GM12875 (cell line): ENCODE results near the gene PTPRB.
"Not testable (repeated sequence)": the region's sequence is repeated elsewhere in the genome, so short reads cannot be mapped to it uniquely, and the experiment has no call there.

ENCODE experiments used
- H3K4me3 ChIP-seq: one replicate; pipeline ENCODE4 v1.5.1; 2011; ENCODE audit warnings: low read depth, low read length, control low read depth
- TF ChIP-seq, protein P1 (sequence below): IDR thresholded peaks from 2 replicates; pipeline ENCODE4 v1.5.1; 2011; ENCODE audit warnings: low read depth, mild to moderate bottlenecking, control low read depth, inconsistent platforms, low read length, moderate library complexity, borderline replicate concordance; ENCODE audit not compliant: insufficient read depth

Gene PTPRB

DNA sequence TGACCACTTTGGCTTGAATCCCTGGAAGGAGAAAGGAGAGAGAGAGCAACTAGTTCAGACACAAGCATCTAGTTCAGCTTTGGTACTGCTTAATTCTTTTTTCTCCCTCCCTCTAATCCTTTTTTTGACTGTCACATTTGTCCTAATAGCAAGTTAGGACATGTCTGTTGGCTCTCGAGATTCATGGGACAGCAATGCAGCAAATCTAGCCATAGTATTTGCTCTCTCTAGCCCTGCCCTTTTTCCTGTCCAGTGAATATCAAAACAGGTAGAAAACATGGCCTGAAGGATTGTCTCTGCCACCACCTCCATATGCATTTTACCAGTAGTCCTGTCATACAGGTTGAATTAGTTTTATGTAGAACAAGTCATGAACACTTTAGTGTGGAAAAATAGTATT, 116.4 kb downstream of the PTPRB start:
- H3K4me3 ChIP-seq, result no peak overlapping the region
- TF ChIP-seq, protein P1, sequence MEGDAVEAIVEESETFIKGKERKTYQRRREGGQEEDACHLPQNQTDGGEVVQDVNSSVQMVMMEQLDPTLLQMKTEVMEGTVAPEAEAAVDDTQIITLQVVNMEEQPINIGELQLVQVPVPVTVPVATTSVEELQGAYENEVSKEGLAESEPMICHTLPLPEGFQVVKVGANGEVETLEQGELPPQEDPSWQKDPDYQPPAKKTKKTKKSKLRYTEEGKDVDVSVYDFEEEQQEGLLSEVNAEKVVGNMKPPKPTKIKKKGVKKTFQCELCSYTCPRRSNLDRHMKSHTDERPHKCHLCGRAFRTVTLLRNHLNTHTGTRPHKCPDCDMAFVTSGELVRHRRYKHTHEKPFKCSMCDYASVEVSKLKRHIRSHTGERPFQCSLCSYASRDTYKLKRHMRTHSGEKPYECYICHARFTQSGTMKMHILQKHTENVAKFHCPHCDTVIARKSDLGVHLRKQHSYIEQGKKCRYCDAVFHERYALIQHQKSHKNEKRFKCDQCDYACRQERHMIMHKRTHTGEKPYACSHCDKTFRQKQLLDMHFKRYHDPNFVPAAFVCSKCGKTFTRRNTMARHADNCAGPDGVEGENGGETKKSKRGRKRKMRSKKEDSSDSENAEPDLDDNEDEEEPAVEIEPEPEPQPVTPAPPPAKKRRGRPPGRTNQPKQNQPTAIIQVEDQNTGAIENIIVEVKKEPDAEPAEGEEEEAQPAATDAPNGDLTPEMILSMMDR, result no peak

DNA sequence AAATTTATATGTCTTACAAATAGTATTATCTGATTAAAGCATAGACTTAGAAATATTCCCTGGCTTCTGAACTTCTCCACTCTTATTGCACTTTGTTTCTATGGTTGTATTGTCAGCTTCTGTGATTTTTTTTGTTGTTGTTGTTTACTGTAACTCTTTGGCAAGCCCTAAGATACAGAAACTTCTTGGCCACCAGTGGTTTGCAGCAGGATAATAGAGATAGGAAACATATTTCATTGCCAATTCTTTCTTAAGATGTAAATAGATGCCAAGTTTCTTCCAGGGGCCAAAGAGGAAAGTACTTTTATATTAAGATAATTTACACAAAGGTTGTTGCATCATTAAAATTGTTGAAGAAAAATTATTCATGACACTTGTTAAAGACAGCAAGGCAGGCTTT, 123.8 kb downstream of the PTPRB start:
- H3K4me3 ChIP-seq, result no peak overlapping the region
- TF ChIP-seq, protein P1, result no peak

DNA sequence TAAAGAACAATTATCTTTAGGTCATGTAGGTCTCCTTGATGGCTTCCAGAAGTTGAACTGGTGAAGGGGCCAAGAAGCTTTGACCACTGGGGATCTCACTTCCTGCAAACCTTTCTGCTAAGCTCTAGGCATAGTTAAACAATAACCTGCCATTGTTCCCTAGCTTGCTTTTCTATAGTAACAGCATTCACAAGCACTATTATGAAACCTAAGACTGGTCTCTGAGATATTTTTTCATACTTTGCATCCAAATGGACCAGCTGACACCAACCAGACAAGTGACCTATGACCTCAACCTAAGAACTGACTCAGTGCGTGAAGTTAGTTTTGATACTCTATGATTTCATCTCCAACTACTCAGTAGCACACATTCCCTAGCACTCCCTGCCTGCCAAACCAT, 129.1 kb downstream of the PTPRB start:
- TF ChIP-seq, protein P1, result no peak
- no peak overlapping the region for H3K4me3 ChIP-seq

DNA sequence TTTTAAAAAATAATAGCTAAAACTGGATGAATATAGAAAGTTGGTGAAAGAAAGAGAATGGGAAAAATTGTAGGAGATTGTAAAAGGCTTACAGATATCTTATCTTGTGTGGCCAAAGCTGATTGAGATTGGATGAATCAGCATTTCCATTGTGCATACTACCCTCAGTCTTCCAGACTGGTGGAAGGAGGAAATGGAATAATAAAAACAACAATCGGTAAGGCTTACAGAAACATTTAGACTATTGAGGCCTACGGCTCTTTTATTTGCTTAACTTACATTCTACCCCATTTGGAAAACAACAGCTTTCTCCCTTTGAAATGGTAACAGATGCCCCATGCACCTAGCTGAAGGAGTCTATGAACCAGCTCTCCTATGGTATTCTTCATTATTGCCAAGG, 129.8 kb downstream of the PTPRB start:
- H3K4me3 ChIP-seq, result no peak overlapping the region
- TF ChIP-seq, protein P1, result no peak

DNA sequence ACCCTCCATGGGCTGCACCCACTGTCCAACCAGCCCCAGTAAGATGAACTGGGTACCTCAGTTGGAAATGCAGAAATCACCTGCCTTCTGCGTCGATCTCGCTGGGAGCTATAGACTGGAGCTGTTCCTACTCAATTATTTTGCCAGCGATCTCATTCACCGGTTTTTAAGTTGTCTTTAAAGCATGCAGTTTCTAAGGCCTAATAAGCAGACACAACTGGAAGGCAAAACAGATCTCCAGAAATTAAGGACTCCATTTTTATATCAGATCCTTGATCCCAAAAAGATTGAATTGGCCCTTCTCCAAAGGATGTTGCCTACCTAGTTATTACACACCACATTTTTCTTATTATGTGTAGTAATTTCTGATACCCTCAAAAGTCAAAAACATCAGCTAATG, 139.7 kb downstream of the PTPRB start:
- no peak overlapping the region for H3K4me3 ChIP-seq
- TF ChIP-seq, protein P1, result no peak

DNA sequence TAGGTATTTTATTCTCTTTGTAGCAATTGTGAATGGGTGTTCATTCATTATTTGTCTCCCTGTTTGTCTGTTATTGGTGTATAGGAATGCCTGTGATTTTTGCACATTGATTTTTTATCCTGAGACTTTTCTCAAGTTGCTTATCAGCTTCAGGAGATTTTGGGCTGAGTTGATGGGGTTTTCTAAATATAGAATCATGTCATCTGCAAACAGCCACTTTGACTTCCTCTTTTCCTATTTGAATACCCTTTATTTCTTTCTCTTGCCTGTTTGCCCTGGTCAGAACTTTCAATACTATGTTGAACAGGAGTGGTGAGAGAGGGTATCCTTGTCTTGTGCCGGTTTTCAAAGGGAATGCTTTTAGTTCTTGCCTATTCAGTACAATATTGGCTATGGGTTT, 144.3 kb downstream of the PTPRB start:
- H3K4me3 ChIP-seq, result not testable (repeated sequence)

DNA sequence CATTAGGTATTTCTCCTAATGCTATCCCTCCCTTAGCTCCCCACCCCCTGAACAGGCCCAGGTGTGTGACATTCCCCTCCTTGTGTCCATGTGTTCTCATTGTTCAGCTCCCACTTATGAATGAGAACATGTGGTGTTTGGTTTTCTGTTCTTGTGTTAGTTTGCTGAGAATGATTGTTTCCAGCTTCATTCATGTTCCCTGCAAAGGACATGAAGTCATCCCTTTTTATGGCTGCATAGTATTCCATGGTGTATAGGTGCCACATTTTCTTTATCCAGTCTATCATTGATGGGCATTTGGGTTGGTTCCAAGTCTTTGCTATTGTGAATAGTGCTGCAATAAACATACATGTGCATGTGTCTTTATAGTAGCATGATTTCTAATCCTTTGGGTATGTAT, 146.3 kb downstream of the PTPRB start:
- not testable (repeated sequence) for H3K4me3 ChIP-seq

DNA sequence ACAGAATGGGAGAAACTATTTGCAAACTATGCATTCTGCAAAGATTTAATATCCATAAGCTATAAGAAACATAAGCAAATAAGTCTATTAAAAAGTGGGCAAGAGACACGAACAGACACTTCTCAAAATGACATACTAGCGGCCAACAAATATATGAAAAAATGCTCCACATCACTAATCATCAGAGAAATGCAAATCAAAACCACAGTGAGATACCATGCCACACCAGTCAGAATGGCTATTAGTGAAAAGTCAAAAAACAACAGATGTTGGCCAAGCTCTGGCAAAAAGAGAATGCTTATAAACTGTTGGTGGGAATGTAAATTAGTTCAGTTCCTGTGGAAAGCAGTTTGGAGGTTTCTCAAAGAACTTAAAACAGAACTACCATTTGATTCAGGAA, 149.8 kb downstream of the PTPRB start:
- TF ChIP-seq, protein P1, result no peak
- H3K4me3 ChIP-seq, result no peak overlapping the region
